ENCODE results near the gene TSEN54.

GRCh38 chr17:75542728-75543336 lies 26.5 kb downstream of the TSEN54 start:
- TF ChIP-seq CTCF (conservative IDR thresholded peaks at IDR 0.05; ENCODE audit: low read depth, low read length) = no peak
- no peak for TF ChIP-seq EZH2 (IDR thresholded peaks at IDR 0.05; ENCODE audit: borderline replicate concordance, low read depth, low read length, poor library complexity, severe bottlenecking)

Measured in A673 (cell line).